IPS DF 6.9 (cell line): Measurements from ENCODE around the gene APLP2.
"Not testable (repeated sequence)": the region's sequence is repeated elsewhere in the genome, so short reads cannot be mapped to it uniquely, and the experiment has no call there.

Experiments used
- DNase-seq: peaks from one replicate; pipeline ENCODE4 v3.0.0-alpha.2; 2013; ENCODE audit warnings: low read depth, low spot score
- H3K27ac ChIP-seq: one replicate; pipeline ENCODE4 v1.5.1; 2013; ENCODE audit warnings: low read length, control low read depth
- H3K27me3 ChIP-seq: 2 replicates; pipeline ENCODE4 v1.6.1; 2013; ENCODE audit warnings: mild to moderate bottlenecking, low read length; ENCODE audit not compliant: control insufficient read depth, insufficient read depth
- H3K36me3 ChIP-seq: 2 replicates; pipeline ENCODE4 v1.6.1; 2013; ENCODE audit warnings: low read length; ENCODE audit not compliant: control insufficient read depth, insufficient read depth
- H3K4me1 ChIP-seq: 2 replicates; pipeline ENCODE4 v1.6.1; 2013; ENCODE audit warnings: low read length; ENCODE audit not compliant: control insufficient read depth, insufficient read depth
- H3K4me3 ChIP-seq: 2 replicates; pipeline ENCODE4 v1.5.1; 2013; ENCODE audit warnings: mild to moderate bottlenecking, low read length
- H3K9me3 ChIP-seq: 2 replicates; pipeline ENCODE4 v1.6.1; 2013; ENCODE audit warnings: low read length, inconsistent platforms; ENCODE audit not compliant: control insufficient read depth, insufficient read depth
- WGBS: extraction: QIAGEN DNeasy Blood & Tissue Kit; methylation state at CpG from one replicate; pipeline ENCODE4 v1.1.7; 2013; ENCODE audit warnings: mixed read lengths, missing lambda C conversion rate; ENCODE audit not compliant: insufficient read length, insufficient coverage; 5-methylcytosine and 5-hydroxymethylcytosine counted together

The APLP2 gene

DNA sequence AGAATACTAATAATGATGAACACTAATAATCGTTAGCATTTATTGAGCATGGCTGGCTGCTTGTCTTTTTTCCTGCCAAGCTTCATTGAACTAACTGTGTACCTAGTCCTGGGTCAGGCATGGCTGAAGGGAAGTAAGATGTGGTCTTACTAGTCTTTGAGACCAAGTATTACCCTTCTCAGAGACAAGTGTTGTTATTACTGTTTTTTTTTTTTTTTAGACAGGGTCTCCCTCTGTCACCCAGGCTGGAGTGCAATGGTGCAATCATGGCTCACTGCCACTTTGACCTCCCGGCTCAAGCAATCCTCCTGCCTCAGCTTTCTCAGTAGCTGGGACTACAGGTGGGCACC, 94.5 kb downstream of the APLP2 start:
- H3K4me1 ChIP-seq: peaks cover 5% of the 10 kb centered on the region; the same call in 1 of the 2 replicates
- H3K4me3 ChIP-seq: no peak overlapping the region
- DNase-seq: no peak
- WGBS: no CpG with 5 or more reads among the region's 2 CpGs
- no peak overlapping the region for H3K27ac ChIP-seq
- H3K27me3 ChIP-seq: peaks cover 26% of the 10 kb centered on the region
- H3K36me3 ChIP-seq: no peaks in the 10 kb centered on the region
- H3K9me3 ChIP-seq: no peaks in the 10 kb centered on the region

DNA sequence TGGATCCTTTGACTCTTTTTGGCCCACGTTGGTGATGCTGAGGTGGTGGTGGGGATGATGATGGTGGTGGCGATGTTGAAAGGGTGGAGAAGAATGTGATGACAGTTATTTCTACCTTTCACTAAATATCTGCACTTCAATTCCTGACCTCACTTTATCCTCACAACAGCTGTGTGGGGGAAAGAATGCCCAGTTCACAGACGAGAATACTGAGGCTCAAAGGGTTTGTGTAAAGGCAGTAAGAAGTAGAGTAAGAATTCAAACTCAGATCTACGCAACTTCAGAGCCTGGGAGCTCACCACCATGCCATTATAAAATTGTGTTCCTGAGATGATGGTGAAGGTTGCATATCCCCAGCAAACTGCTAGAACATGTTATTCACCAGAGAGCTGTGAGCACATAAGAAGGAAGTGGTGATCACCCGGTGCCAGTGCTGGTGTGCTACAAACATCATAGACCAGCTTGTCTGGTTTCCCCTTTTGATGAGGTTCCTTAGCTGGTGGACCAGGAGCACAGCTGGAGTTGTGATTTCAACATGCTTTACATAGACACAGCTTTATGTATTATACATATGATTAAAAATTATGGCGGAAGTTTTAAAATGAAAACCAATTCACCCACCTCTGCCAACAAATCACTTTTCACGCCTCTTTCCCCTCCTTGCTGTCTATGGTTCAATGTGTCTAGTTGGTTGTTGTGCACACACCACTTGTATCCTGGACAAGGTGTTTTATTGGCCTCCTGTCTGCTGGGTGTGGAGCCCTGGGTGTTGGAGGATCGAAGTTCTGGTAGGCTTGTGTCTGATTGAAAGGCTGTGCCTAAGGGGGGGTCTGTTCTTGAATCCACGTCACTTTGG, 96.1 kb downstream of the APLP2 start:
- Histone ChIP-seq H3K4me1 (peaks cover 4% of the 10 kb centered on the region; the same call in 1 of the 2 replicates), H3K27me3 (peaks cover 30% of the 10 kb centered on the region), H3K27ac (no peak overlapping the region), H3K36me3 (no peaks in the 10 kb centered on the region), H3K9me3 (no peaks in the 10 kb centered on the region), H3K4me3 (no peak overlapping the region)
- no CpG with 5 or more reads among the region's 9 CpGs for WGBS
- no peak for DNase-seq

DNA sequence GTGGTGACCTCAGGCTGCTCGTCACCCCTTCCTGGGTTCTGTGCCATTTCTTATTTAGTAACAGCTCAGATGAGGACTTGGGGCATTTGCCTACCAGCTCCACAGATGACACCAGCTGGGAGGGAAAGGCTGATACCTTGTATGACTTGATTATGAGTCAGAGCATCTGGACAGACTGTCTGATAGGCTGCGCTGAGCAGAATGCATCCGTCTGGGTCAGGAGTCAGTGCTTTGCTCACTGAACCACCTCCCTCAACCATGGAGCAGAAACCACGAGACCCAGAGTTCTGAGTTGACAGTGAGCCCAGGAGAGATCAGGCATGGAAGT, 96.7 kb downstream of the APLP2 start:
- Histone ChIP-seq H3K4me1 (0 out of 2 replicates have a peak, but pooled peaks cover under 1% of the 10 kb centered on the region), H3K36me3 (no peaks in the 10 kb centered on the region), H3K9me3 (no peaks in the 10 kb centered on the region), H3K4me3 (no peak overlapping the region), H3K27ac (no peak overlapping the region), H3K27me3 (peaks cover 28% of the 10 kb centered on the region)
- no CpG with 5 or more reads among the region's 4 CpGs for WGBS
- DNase-seq: no peak

DNA sequence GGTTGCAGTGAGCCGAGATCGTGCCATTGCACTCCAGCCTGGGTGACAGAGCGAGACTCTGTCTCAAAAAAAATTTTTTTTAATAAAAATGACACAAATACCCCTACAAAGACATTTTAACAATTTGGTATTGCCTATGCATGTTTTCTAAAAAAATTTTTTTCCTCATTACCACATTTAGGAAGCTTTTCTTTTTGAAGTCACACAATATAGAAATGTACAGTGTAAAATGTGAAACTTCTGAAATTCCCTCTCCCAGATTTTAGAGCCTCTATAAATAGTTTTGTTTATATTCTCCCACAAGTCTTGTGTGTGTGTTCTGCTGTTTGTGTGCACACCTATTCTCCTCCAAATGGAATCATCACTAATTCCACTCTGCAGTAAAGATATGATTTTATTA, 97.5 kb downstream of the APLP2 start:
- Histone ChIP-seq H3K4me3 (no peak overlapping the region), H3K4me1 (no peaks in the 10 kb centered on the region), H3K9me3 (no peaks in the 10 kb centered on the region), H3K27me3 (peaks cover 26% of the 10 kb centered on the region), H3K27ac (no peak overlapping the region), H3K36me3 (no peaks in the 10 kb centered on the region)
- WGBS: no CpG with 5 or more reads among the region's 3 CpGs
- DNase-seq: no peak

DNA sequence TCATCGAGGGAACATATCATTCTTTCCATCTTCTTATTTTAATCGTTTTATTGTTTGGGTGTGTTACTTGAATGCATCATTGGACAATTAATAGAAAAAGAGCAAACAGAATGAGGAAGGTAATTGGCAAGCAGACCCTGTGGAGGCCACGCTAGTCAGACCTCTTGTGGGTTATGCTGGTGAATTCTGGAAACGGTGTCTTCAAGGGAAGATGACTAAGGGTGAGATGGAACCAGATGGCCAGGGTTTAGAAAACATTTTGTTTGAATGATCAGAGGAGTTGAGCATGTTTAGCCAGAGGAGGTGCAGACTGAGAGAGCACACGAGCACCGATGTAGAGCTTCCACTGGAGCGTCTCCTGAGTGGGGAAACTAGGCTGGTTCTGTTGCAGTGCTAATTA, 98.4 kb downstream of the APLP2 start:
- Histone ChIP-seq H3K4me1 (no peaks in the 10 kb centered on the region), H3K27me3 (peaks cover 25% of the 10 kb centered on the region), H3K9me3 (no peaks in the 10 kb centered on the region), H3K27ac (no peak overlapping the region), H3K36me3 (no peaks in the 10 kb centered on the region), H3K4me3 (no peak overlapping the region)
- no peak for DNase-seq
- WGBS: no CpG with 5 or more reads among the region's 7 CpGs

DNA sequence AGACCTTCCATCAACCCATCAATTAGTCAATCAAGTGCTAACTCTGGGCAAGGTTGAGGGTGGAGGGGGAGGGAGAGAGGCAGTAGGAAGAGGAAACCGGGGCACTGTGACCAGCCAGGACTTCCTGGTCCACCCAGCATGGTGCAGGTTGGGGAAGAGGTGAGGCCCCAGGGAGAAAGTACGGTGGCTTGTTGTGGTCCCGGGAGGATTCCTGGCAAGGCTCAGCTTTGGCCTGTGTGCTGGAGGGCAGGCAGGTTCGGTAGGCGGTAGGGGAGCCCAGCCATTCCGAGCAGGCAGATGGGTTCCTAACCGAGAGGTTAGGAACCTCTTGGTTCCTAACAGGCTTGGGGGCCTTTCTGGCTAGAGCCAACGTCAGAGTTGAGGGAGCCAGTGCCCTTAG, 100.7 kb downstream of the APLP2 start:
- no peak for DNase-seq
- no peaks in the 10 kb centered on the region for H3K4me1 ChIP-seq
- no peak overlapping the region for H3K27ac ChIP-seq
- peaks cover 25% of the 10 kb centered on the region for H3K27me3 ChIP-seq
- H3K36me3 ChIP-seq: no peaks in the 10 kb centered on the region
- no peak overlapping the region for H3K4me3 ChIP-seq
- WGBS: no CpG with 5 or more reads among the region's 8 CpGs
- H3K9me3 ChIP-seq: no peaks in the 10 kb centered on the region

DNA sequence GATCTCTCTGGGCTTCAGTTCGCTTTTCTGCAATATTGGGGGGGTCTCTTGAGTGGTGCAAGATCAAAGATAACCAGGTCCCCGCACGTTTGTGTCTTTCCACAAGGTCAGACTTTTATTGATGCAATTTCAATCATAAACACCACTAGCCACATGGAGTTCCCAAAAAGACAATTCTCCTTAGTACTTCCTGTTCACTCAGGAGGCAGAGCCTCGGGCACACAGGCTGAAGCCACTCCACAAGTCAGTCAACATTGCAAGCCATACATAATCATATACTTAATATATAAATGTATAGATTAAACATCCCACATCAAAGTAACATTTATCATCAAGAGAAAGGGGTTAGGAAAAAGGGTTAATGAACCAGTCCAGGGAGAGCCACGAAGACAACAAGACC, 101.8 kb downstream of the APLP2 start:
- no peak for DNase-seq
- Histone ChIP-seq H3K27ac (no peak overlapping the region), H3K4me1 (no peaks in the 10 kb centered on the region), H3K9me3 (no peaks in the 10 kb centered on the region), H3K4me3 (no peak overlapping the region), H3K27me3 (peaks cover 23% of the 10 kb centered on the region), H3K36me3 (no peaks in the 10 kb centered on the region)
- WGBS: no CpG with 5 or more reads among the region's 5 CpGs

DNA sequence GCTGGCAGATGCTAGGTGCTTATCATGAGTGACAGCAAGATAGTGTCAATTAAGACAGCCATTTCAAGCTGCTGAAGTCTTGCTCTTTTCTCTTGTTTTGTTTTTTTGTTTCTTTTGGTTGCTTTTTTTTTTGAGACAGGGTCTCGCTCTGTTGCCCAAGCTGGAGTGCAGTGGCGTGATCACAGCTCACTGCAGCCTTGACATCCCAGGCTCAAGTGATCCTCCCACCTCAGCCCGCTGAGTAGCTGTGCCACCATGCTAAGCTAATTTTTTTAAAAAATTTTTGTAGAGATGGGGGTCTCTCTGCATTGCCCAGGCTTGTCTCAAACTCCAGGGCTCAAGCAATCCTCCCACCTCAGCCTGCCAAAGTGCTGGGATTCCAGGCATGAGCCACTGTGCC, 102.3 kb downstream of the APLP2 start:
- not testable (repeated sequence) for H3K4me3 ChIP-seq, H3K4me1 ChIP-seq, DNase-seq, H3K36me3 ChIP-seq, H3K9me3 ChIP-seq, H3K27ac ChIP-seq
- WGBS: no CpG with 5 or more reads among the region's 3 CpGs
- H3K27me3 ChIP-seq: peaks cover 23% of the 10 kb centered on the region

DNA sequence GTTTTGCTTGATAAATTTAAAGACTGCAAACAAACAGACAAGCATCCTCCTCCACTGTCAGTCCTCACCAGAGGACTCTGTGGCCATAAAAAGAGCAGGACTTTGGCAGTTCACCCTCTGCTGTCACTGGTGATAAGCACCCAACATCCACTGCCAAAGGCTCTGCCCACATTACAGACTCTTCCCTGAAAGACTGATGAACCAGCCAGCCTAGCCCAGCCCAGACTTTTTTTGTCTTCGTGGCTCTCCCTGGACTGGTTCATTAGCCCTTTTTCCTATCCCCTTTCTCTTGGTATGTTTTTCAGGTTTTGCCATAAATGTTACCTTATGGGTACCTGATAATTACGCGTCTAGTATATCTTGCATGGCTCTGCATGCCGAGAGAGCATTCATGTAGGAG, 104.9 kb downstream of the APLP2 start:
- no peaks in the 10 kb centered on the region for H3K36me3 ChIP-seq
- no peaks in the 10 kb centered on the region for H3K4me1 ChIP-seq
- H3K4me3 ChIP-seq: no peak overlapping the region
- H3K9me3 ChIP-seq: no peaks in the 10 kb centered on the region
- peaks cover 16% of the 10 kb centered on the region for H3K27me3 ChIP-seq
- no CpG with 5 or more reads among the region's 4 CpGs for WGBS
- no peak for DNase-seq
- no peak overlapping the region for H3K27ac ChIP-seq

DNA sequence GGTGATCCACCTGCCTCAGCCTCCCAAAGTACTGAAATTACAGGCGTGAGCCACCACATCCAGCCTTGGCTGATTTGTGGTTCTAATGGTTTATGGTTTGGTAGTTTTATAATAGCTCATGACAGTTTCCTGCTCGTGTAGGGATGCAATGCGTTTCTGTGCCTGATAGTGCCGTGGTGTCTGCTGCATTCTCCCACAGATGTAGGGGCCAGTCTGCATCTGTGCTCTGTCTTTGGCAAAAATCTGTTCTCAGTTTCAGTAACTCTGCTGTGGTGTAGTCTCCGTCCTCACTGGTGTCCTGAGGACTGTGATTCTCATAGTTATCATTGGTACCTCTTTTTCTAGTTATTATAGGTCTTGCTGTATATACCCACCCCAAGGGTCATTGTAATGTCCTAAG, 106.2 kb downstream of the APLP2 start:
- no peak overlapping the region for H3K27ac ChIP-seq
- no peaks in the 10 kb centered on the region for H3K4me1 ChIP-seq
- H3K4me3 ChIP-seq: no peak overlapping the region
- H3K36me3 ChIP-seq: no peaks in the 10 kb centered on the region
- no CpG with 5 or more reads among the region's 5 CpGs for WGBS
- DNase-seq: no peak
- no peaks in the 10 kb centered on the region for H3K9me3 ChIP-seq
- peaks cover 7% of the 10 kb centered on the region; the same call in 1 of the 2 replicates for H3K27me3 ChIP-seq

DNA sequence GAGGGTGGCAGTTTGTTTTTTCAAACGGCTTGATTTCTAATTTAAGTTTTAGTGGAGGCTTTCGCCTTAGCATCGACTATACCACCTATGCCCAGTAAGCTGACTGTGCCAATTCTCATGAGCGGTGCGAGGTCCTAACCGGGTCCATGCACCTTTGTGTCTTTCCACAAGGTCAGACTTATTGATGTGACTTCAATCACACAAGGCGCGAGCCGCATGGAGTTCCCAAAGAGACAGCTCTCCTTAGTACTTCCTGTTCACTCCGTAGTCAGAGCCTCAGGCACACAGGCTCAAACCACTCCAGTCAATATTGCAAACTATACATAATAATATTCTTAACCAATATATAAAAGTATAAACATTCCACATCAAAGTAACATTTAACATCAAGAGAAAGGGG, 108.1 kb downstream of the APLP2 start:
- DNase-seq: no peak
- no peaks in the 10 kb centered on the region for H3K27me3 ChIP-seq
- WGBS: no CpG with 5 or more reads among the region's 10 CpGs
- H3K4me3 ChIP-seq: no peak overlapping the region
- no peak overlapping the region for H3K27ac ChIP-seq
- H3K36me3 ChIP-seq: no peaks in the 10 kb centered on the region
- no peaks in the 10 kb centered on the region for H3K4me1 ChIP-seq
- H3K9me3 ChIP-seq: no peaks in the 10 kb centered on the region
